Measurements from ENCODE around the gene PLCB2.
A peak's percentile ranks its signal among the peaks of the same experiment; 100 is the strongest.

Gene PLCB2

DNA sequence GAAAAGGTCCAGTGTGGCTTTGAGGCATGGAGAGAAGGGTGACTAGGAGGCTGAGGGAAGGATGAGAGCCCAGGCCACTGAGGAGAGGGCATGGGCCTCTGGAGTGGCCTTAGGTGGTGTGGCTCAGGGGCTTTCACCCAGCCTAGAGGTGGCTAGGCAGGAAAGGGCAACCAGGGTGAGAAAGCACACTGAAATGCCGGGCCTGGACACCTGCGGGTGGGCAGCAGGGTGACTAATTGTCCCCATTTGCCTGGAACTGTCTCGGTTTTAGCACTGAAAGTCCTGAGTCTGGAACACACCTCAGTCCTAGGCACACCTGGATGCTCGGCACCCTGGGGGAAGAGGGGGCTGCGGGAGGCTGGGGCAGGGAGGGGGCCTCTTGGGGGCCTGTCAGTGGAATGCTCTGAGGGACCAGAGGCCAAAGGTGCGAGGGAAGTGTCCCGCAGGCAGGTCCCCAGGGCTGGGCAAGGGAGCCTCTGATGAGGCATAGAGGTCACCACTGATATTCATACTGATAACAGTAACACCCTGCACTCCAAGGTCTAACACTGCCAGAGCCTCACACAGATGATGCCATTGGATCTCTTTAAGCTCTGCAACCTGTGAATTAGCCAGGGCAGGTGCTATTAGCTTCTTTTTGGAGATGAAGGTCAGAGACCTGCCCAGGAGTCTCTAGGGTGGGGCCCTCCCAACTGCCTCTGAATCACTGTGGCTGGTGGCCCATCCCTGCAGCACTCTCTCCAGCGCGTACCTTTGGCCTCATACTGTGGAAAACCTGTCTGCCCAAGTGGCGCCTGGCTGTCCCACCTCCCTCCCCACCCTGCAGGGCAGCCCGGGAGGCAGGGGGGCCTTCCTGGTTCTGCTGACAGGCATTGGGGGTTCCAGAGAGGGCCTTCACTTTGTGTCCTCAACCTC lies 40.1 kb upstream of the PLCB2 start:
- H3K36me3 ChIP-seq (ENCODE audit: low read depth): no peaks in the 10 kb centered on the region
- DNase-seq (ENCODE audit: low spot score) (no peak), ATAC-seq (ENCODE audit: low read depth) (no peak)
- H3K27ac ChIP-seq (ENCODE audit: poor library complexity, severe bottlenecking): no peak overlapping the region
- peaks cover 21% of the 10 kb centered on the region for H3K4me1 ChIP-seq (ENCODE audit: insufficient read depth, poor library complexity, severe bottlenecking)
- no peak overlapping the region for H3K4me3 ChIP-seq (ENCODE audit: severe bottlenecking)
- TF ChIP-seq CTCF (IDR thresholded peaks at IDR 0.05; ENCODE audit: poor library complexity, severe bottlenecking): no peak
- H3K9me3 ChIP-seq (ENCODE audit: severe bottlenecking): no peaks in the 10 kb centered on the region
- no peaks in the 10 kb centered on the region for H3K27me3 ChIP-seq (ENCODE audit: insufficient read depth, poor library complexity, severe bottlenecking)

DNA sequence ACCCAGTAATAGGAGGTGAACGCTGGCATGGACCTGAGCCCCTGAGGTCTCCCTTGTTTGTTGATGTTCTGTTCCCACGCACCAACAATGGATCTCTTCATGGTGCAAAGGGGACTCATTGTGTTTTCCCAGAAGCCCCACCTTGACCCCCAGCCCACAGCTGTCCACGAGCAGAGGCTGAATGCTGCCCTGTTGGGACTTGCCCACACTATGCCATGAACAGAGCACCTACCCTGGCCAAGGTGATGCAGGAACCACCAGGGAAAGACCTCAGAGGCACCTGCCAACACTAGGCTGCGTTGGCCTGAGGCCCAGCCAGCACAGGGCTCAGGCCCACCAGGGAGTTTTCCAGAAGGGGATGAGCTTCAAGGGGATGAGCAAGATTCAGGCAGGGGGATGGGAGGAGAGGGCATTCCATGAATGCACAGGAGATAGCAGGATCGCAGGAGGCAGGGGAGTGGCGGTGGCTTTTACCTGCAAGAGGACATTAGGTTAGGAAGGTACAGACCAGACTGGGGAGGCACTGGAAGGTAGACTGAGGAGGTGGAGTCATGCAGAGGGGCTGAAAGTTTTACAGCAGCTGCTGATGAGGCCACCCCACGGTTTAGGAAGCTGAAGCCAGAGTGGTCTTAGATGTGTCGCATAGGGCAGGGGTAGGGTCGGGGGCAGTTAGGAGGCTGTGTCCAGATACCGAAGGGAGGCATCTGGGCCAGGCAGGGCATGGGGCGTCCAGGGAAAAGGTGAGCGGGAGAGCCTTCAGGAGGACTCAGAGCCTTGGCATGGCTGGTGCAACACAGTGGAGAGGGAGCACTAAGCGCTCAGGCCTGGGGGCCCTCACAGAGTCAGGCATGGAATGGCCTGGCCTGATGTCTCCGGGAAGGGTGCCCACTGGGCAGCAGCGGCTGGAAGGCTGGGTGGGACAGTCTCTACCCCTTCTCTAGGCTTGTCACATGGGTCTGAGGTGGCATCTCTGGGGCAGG lies 39.1 kb upstream of the PLCB2 start:
- Histone ChIP-seq H3K27ac (ENCODE audit: poor library complexity, severe bottlenecking) (no peak overlapping the region), H3K4me1 (ENCODE audit: insufficient read depth, poor library complexity, severe bottlenecking) (peaks cover 30% of the 10 kb centered on the region), H3K36me3 (ENCODE audit: low read depth) (no peaks in the 10 kb centered on the region), H3K9me3 (ENCODE audit: severe bottlenecking) (no peaks in the 10 kb centered on the region), H3K4me3 (ENCODE audit: severe bottlenecking) (no peak overlapping the region), H3K27me3 (ENCODE audit: insufficient read depth, poor library complexity, severe bottlenecking) (no peaks in the 10 kb centered on the region)
- ATAC-seq (ENCODE audit: low read depth) (no peak), DNase-seq (ENCODE audit: low spot score) (peak; percentile 71)
- TF ChIP-seq CTCF (IDR thresholded peaks at IDR 0.05; ENCODE audit: poor library complexity, severe bottlenecking): no peak

DNA sequence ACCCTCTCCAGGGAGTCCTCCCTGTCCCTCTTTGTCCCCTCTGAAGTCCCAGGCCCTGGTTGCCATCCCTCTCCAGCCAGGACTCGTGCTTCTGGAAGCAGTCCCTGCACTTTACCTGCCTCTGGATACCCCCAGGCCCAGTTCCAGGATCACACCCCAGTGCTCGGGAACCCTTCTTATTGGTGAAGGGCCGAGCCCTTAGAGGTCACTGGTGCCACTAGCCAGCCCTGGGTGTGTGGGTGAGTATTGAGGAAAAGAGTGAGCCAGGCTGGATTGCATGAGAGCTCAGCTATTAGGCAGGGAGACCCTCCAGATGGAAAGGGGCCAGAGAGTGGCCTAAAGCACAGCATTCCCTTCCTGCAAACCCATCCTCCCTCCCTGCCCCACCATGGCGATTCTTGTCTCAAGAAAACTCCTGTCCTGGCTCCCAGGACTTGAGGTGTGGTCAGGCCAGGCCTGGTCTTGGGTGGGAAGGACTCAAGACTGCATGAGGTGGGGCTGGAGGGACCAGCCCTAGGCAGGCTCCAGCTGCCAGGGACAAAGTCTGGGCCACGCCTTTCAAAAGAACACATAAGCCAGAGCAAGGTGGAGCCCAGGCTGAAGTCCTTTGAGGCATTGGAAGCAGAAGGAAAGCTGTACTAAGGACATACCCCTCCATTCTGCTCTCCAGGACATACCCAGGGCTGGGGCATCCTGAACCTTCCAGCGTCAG lies 38.3 kb upstream of the PLCB2 start:
- Histone ChIP-seq H3K36me3 (ENCODE audit: low read depth) (no peaks in the 10 kb centered on the region), H3K4me1 (ENCODE audit: insufficient read depth, poor library complexity, severe bottlenecking) (peaks cover 39% of the 10 kb centered on the region), H3K9me3 (ENCODE audit: severe bottlenecking) (no peaks in the 10 kb centered on the region), H3K27ac (ENCODE audit: poor library complexity, severe bottlenecking) (no peak overlapping the region), H3K27me3 (ENCODE audit: insufficient read depth, poor library complexity, severe bottlenecking) (no peaks in the 10 kb centered on the region), H3K4me3 (ENCODE audit: severe bottlenecking) (no peak overlapping the region)
- DNase-seq (ENCODE audit: low spot score): peak; percentile 63
- no peak for ATAC-seq (ENCODE audit: low read depth)
- TF ChIP-seq CTCF (IDR thresholded peaks at IDR 0.05; ENCODE audit: poor library complexity, severe bottlenecking): no peak

GRCh38 chr15:40345225-40345866 lies 37.6 kb upstream of the PLCB2 start:
- no peak overlapping the region for H3K27ac ChIP-seq (ENCODE audit: poor library complexity, severe bottlenecking)
- H3K4me3 ChIP-seq (ENCODE audit: severe bottlenecking): no peak overlapping the region
- DNase-seq (ENCODE audit: low spot score): no peak
- H3K27me3 ChIP-seq (ENCODE audit: insufficient read depth, poor library complexity, severe bottlenecking): no peaks in the 10 kb centered on the region
- peaks cover 41% of the 10 kb centered on the region for H3K4me1 ChIP-seq (ENCODE audit: insufficient read depth, poor library complexity, severe bottlenecking)
- no peaks in the 10 kb centered on the region for H3K36me3 ChIP-seq (ENCODE audit: low read depth)
- no peaks in the 10 kb centered on the region for H3K9me3 ChIP-seq (ENCODE audit: severe bottlenecking)
- TF ChIP-seq CTCF (IDR thresholded peaks at IDR 0.05; ENCODE audit: poor library complexity, severe bottlenecking): no peak
- ATAC-seq (ENCODE audit: low read depth): no peak

Data from RWPE2 (cell line).